Liver (tissue), 9 donors: ENCODE measurements around the gene NEURL1. TPM values are rescaled to one million over a fixed set of nuclear protein-coding genes. Genes with fewer than 3 reads are reported as not detected.

ENCODE experiments used
- DNase-seq: peaks from one replicate; pipeline ENCODE4 v3.0.0-alpha.2; 2017; ENCODE audit warnings: low spot score
- H3K27ac ChIP-seq, 2 donors: one replicate each; pipeline ENCODE4 v1.7.0; 2013; ENCODE audit warnings: inconsistent platforms in 2 of 2, low read length in 2 of 2, control low read depth in 1 of 2, low read depth in 1 of 2, mild to moderate bottlenecking in 1 of 2
- H3K27me3 ChIP-seq, 4 donors: one replicate each; pipeline versions ENCODE4 v1.6.1 to v1.7.0; 2013; ENCODE audit warnings: low read length in 3 of 4, inconsistent platforms in 1 of 4, mild to moderate bottlenecking in 1 of 4, moderate library complexity in 1 of 4; ENCODE audit not compliant: control insufficient read depth in 4 of 4, insufficient read depth in 4 of 4
- H3K36me3 ChIP-seq, 4 donors: one replicate each; pipeline versions ENCODE4 v1.6.1 to v1.7.0; 2013; ENCODE audit warnings: low read length in 3 of 4, mild to moderate bottlenecking in 3 of 4, low read depth in 1 of 4, moderate library complexity in 1 of 4; ENCODE audit not compliant: control insufficient read depth in 4 of 4, insufficient read depth in 3 of 4
- H3K4me1 ChIP-seq, 4 donors: one replicate each; pipeline versions ENCODE4 v1.6.1 to v1.7.0; 2013; ENCODE audit warnings: low read length in 3 of 4, mild to moderate bottlenecking in 3 of 4, moderate library complexity in 1 of 4; ENCODE audit not compliant: control insufficient read depth in 4 of 4, insufficient read depth in 4 of 4
- H3K4me3 ChIP-seq, 3 donors: one replicate each; pipeline versions ENCODE4 v1.6.1 to v1.7.0; 2013; ENCODE audit warnings: low read length in 3 of 3, control low read depth in 1 of 3, low read depth in 1 of 3, mild to moderate bottlenecking in 1 of 3
- H3K9ac ChIP-seq, 2 donors: one replicate each; pipeline ENCODE4 v1.7.0; 2013; ENCODE audit warnings: low read length in 2 of 2, mild to moderate bottlenecking in 2 of 2, moderate library complexity in 2 of 2, control low read depth in 1 of 2, low read depth in 1 of 2
- H3K9me3 ChIP-seq, 4 donors: one replicate each; pipeline versions ENCODE4 v1.6.1 to v1.7.0; 2013; ENCODE audit warnings: low read length in 3 of 4; ENCODE audit not compliant: control insufficient read depth in 4 of 4
- ATF3 ChIP-seq: IDR thresholded peaks from 2 replicates; pipeline ENCODE4 v1.6.1; 2016; ENCODE audit warnings: antibody characterized with exemption
- EGR1 ChIP-seq, 2 donors: IDR thresholded peaks; 2 replicates each; pipeline ENCODE4 v1.6.1; 2016 to 2018; ENCODE audit warnings: antibody characterized with exemption in 2 of 2, low read depth in 2 of 2
- FOXA1 ChIP-seq: IDR thresholded peaks from 2 replicates; pipeline ENCODE4 v1.6.1; 2016; ENCODE audit warnings: antibody characterized with exemption
- FOXA2 ChIP-seq: IDR thresholded peaks from 2 replicates; pipeline ENCODE4 v1.6.1; 2016; ENCODE audit warnings: antibody characterized with exemption
- GABPA ChIP-seq, 2 donors: IDR thresholded peaks in 1 of 2; conservative IDR thresholded peaks in 1 of 2; 2 replicates each; pipeline ENCODE4 v1.6.1; 2016; ENCODE audit warnings: antibody characterized with exemption in 2 of 2, mild to moderate bottlenecking in 1 of 2, moderate library complexity in 1 of 2
- HNF4A ChIP-seq, 2 donors: conservative IDR thresholded peaks; 2 replicates each; pipeline ENCODE4 v1.6.1; 2016; ENCODE audit warnings: antibody characterized with exemption in 2 of 2, mild to moderate bottlenecking in 2 of 2
- HNF4G ChIP-seq: IDR thresholded peaks from 2 replicates; pipeline ENCODE4 v1.6.1; 2016; ENCODE audit warnings: antibody characterized with exemption
- NR2F2 ChIP-seq: IDR thresholded peaks from 2 replicates; pipeline ENCODE4 v1.6.1; 2016; ENCODE audit warnings: antibody characterized with exemption
- RAD21 ChIP-seq, 2 donors: IDR thresholded peaks; 2 replicates each; pipeline ENCODE4 v1.6.1; 2016; ENCODE audit warnings: antibody characterized with exemption in 2 of 2, mild to moderate bottlenecking in 2 of 2
- RXRA ChIP-seq, 2 donors: IDR thresholded peaks; 2 replicates each; pipeline ENCODE4 v1.6.1; 2017 to 2018; ENCODE audit warnings: antibody characterized with exemption in 2 of 2, mild to moderate bottlenecking in 1 of 2
- TAF1 ChIP-seq: conservative IDR thresholded peaks from 2 replicates; pipeline ENCODE4 v1.6.1; 2016; ENCODE audit warnings: antibody characterized with exemption, mild to moderate bottlenecking
- YY1 ChIP-seq: IDR thresholded peaks from 2 replicates; pipeline ENCODE4 v1.6.1; 2016; ENCODE audit warnings: antibody characterized with exemption, mild to moderate bottlenecking
- ZBTB33 ChIP-seq: IDR thresholded peaks from 2 replicates; pipeline ENCODE4 v1.6.1; 2016; ENCODE audit warnings: antibody characterized with exemption
- WGBS: extraction: QIAGEN DNeasy Blood & Tissue Kit; methylation state at CpG from one replicate; pipeline ENCODE4 v1.1.7; 2013; 5-methylcytosine and 5-hydroxymethylcytosine counted together
- polyA plus RNA-seq, 2 donors: library from polyadenylated mRNA; stranded (reverse) in 1 of 2; unstranded in 1 of 2; fragments of 200-250 nt in 1 of 2; fragments of >200 nt in 1 of 2; fragmentation: Nextera tagmentation in 1 of 2; extraction: Ambion mirVana in 1 of 2; gene quantifications; one replicate each; pipeline versions ENCODE4 v1.2.1 to v1.2.3, GENCODE V29; 2013 to 2015
- total RNA-seq, 2 donors: library from RNA; depleted of rRNA; stranded (reverse); fragments of >200 nt; gene quantifications; one replicate each; pipeline ENCODE4 v1.2.3, GENCODE V29; 2014
- TF ChIP-seq, protein P1 (sequence below): fragments of 150-350 bp; IDR thresholded peaks from 2 replicates; pipeline ENCODE4 v1.5.1; 2017; ENCODE audit warnings: improper control_type of control experiment, low read depth, low read length; ENCODE audit not compliant: missing input control
- TF ChIP-seq, protein P2 (sequence below): IDR thresholded peaks from 2 replicates; pipeline ENCODE4 v1.6.1; 2016; ENCODE audit warnings: antibody characterized with exemption
- donor health status: healthy.
- donor health status: healthy.
- donor health status: healthy.
- donor health status: healthy.
- donor health status: healthy.

Gene NEURL1
- total and polyA plus RNA-seq, 4 donors: 0.11 to 3.9 (median 0.74) TPM

DNA sequence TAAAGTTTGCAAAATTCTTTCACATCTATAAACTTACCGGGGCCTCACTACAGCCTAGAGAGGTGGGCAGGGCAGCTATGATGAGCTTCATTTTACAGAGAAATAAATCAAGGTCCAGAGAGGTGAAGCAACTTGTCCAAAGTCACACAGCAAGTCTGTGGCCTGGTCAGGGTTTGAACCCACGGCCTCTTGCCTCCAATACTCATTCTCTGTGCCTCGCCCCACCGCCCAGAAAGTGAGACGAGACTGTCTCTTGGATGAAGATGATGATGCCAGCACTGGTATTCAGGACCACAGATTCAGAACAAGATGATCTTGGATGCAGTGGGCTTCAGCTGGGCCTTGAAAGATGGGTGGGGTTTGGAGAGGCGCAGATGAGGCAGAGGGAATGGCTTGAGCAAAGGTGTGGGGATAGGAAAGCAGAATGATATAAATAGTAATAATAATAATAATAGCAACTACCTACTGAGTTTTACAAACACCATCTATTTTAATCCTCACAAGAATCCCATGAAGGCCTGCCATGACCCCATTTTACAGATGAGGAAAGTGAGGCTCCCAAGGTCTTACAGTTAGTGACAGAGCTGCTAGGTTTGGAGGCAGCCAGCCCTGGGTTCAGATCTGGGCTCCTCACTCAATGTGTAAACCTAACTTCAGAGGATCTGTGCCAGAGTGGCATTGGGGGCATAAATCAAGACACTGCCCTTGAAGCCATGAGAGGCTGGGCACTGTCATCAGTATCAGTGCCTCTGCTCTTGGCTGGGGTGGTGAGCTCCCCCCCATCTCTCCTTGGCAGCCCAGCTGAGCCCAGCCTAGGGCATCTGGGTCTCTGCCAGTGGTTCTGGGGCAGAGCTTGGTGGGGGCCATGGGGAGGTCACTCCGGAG, 70.0 kb downstream of the NEURL1 start (continued):
- TF ChIP-seq, protein P1, sequence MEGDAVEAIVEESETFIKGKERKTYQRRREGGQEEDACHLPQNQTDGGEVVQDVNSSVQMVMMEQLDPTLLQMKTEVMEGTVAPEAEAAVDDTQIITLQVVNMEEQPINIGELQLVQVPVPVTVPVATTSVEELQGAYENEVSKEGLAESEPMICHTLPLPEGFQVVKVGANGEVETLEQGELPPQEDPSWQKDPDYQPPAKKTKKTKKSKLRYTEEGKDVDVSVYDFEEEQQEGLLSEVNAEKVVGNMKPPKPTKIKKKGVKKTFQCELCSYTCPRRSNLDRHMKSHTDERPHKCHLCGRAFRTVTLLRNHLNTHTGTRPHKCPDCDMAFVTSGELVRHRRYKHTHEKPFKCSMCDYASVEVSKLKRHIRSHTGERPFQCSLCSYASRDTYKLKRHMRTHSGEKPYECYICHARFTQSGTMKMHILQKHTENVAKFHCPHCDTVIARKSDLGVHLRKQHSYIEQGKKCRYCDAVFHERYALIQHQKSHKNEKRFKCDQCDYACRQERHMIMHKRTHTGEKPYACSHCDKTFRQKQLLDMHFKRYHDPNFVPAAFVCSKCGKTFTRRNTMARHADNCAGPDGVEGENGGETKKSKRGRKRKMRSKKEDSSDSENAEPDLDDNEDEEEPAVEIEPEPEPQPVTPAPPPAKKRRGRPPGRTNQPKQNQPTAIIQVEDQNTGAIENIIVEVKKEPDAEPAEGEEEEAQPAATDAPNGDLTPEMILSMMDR: no peak
- TF ChIP-seq FOXA2 (no peak), EGR1 (IDR thresholded peaks at IDR 0.05; ENCODE audit: low read depth in 2 of 2) (no peak), RXRA (IDR thresholded peaks at IDR 0.05) (no peak), HNF4G (no peak), RAD21 (IDR thresholded peaks at IDR 0.05) (no peak), NR2F2 (no peak), ATF3 (no peak), FOXA1 (no peak), HNF4A (conservative IDR thresholded peaks at IDR 0.05) (no peak), TAF1 (no peak), YY1 (no peak)

GRCh38 chr10:103564116-103564501, 70.6 kb downstream of the NEURL1 start:
- no peak for DNase-seq

GRCh38 chr10:103564776-103565520, 71.4 kb downstream of the NEURL1 start:
- Histone ChIP-seq H3K9me3 (no peaks in the 10 kb centered on the region), H3K27me3 (no peaks in the 10 kb centered on the region), H3K27ac (no peak overlapping the region), H3K36me3 (no peaks in the 10 kb centered on the region), H3K9ac (no peak overlapping the region), H3K4me3 (no peak overlapping the region), H3K4me1 (peaks cover 0 to 6% (median 0%) of the 10 kb centered on the region in 4 donors)
- DNase-seq: no peak
- WGBS: 69% methylated on average over 12 of the region's 12 CpGs
- TF ChIP-seq RXRA (IDR thresholded peaks at IDR 0.05) (no peak), ZBTB33 (no peak)
- TF ChIP-seq, protein P1: peak; percentile 40
- TF ChIP-seq, protein P2, sequence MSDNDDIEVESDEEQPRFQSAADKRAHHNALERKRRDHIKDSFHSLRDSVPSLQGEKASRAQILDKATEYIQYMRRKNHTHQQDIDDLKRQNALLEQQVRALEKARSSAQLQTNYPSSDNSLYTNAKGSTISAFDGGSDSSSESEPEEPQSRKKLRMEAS: no peak

More at GRCh38 chr10:103564116-103564501, 70.6 kb downstream of the NEURL1 start:
- H3K36me3 ChIP-seq: no peaks in the 10 kb centered on the region
- H3K4me3 ChIP-seq: no peak overlapping the region
- H3K4me1 ChIP-seq: peaks cover 0 to 6% (median 0%) of the 10 kb centered on the region in 4 donors
- TF ChIP-seq GABPA (IDR thresholded peaks at IDR 0.05 in 1 of 2, conservative IDR thresholded peaks at IDR 0.05 in 1 of 2) (no peak), HNF4A (conservative IDR thresholded peaks at IDR 0.05) (no peak), FOXA2 (no peak)
- H3K9ac ChIP-seq: no peak overlapping the region
- 73% methylated on average over 7 of the region's 7 CpGs for WGBS
- H3K27ac ChIP-seq: no peak overlapping the region
- H3K9me3 ChIP-seq: no peaks in the 10 kb centered on the region
- H3K27me3 ChIP-seq: no peaks in the 10 kb centered on the region
